ENCODE measurements around the gene PTTG1IP2. TPM values are rescaled to one million over a fixed set of nuclear protein-coding genes. Genes with fewer than 3 reads are reported as not detected.

PTTG1IP2 gene
- total RNA-seq, 3 donors from 2014 or later = not detected

- Histone ChIP-seq H3K4me1 (ENCODE audit: low read depth) (no peaks in the 10 kb centered on the region), H3K4me3 (no peak overlapping the region), H3K9me3 (peaks cover 9% of the 10 kb centered on the region), H3K36me3 (ENCODE audit: low read depth) (no peaks in the 10 kb centered on the region)
- TF ChIP-seq CTCF (IDR thresholded peaks at IDR 0.05) = no peak
- DNase-seq (no peak), ATAC-seq (no peak)
- intact Hi-C loops (cut with DNase I, micrococcal nuclease) = no loop called here
These were observed 36.7 kb upstream of the PTTG1IP2 start for GRCh38 chr7:90432752-90433151.

- H3K4me1 ChIP-seq (ENCODE audit: low read depth) = no peaks in the 10 kb centered on the region
- no peak for TF ChIP-seq CTCF (IDR thresholded peaks at IDR 0.05)
- intact Hi-C loops (cut with DNase I, micrococcal nuclease) = no loop called here
- H3K9me3 ChIP-seq = peaks cover 9% of the 10 kb centered on the region
- H3K36me3 ChIP-seq (ENCODE audit: low read depth) = no peaks in the 10 kb centered on the region
- no peak overlapping the region for H3K4me3 ChIP-seq
- ATAC-seq = no peak
- DNase-seq = no peak
These were observed 36.2 kb upstream of the PTTG1IP2 start for GRCh38 chr7:90433221-90433620.

DNA sequence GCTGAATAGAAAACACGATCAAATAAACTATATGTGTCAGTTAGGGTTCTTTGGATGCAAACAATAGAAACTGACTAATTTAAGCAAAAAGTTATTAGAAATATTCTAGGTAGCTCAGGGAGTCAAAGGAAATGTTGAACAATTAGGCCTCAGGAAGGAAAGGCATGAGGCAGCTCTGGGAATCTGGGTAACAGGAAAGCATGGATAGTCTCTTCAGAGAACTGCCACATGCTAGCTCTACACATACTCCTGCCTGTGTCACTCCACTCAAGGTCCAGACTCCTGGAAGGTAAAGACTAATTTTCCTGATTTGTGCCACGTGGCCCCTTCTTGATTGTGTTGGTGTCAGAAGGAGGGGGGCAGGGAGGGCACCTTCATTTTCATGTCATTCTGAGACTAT is 23.8 kb upstream of the PTTG1IP2 start:
- no peak for ATAC-seq
- intact Hi-C loops (cut with DNase I, micrococcal nuclease) = no loop called here
- TF ChIP-seq CTCF (IDR thresholded peaks at IDR 0.05) = no peak

GRCh38 chr7:90446137-90446899 is 23.1 kb upstream of the PTTG1IP2 start:
- Histone ChIP-seq H3K4me1 (ENCODE audit: low read depth) (no peaks in the 10 kb centered on the region), H3K4me3 (no peak overlapping the region), H3K36me3 (ENCODE audit: low read depth) (no peaks in the 10 kb centered on the region), H3K9me3 (no peaks in the 10 kb centered on the region)
- TF ChIP-seq CTCF (IDR thresholded peaks at IDR 0.05) = no peak
- ATAC-seq = no peak
- no peak for DNase-seq
- intact Hi-C loops (cut with DNase I, micrococcal nuclease) = no loop called here

More for the DNA sequence above, 23.8 kb upstream of the PTTG1IP2 start:
- H3K9me3 ChIP-seq = no peaks in the 10 kb centered on the region
- H3K36me3 ChIP-seq (ENCODE audit: low read depth) = no peaks in the 10 kb centered on the region
- no peaks in the 10 kb centered on the region for H3K4me1 ChIP-seq (ENCODE audit: low read depth)
- DNase-seq = no peak
- no peak overlapping the region for H3K4me3 ChIP-seq

GRCh38 chr7:90453259-90453891 is 16.1 kb upstream of the PTTG1IP2 start:
- intact Hi-C loops (cut with DNase I, micrococcal nuclease) = loop anchor here in 1 of 2 donors (10.0 kb wide), 1 partner anchor 581 kb away; no protein-coding TSS in a partner anchor
- Histone ChIP-seq H3K4me3 (no peak overlapping the region), H3K9me3 (no peaks in the 10 kb centered on the region), H3K4me1 (ENCODE audit: low read depth) (no peaks in the 10 kb centered on the region), H3K36me3 (ENCODE audit: low read depth) (no peaks in the 10 kb centered on the region)
- DNase-seq = no peak
- ATAC-seq = no peak
- TF ChIP-seq CTCF (IDR thresholded peaks at IDR 0.05) = no peak

All from mucosa of descending colon (tissue), 3 donors.